Nucleus accumbens (tissue), 56 donors: ENCODE results near the gene DENND4C.
"Not testable (repeated sequence)": the region's sequence is repeated elsewhere in the genome, so short reads cannot be mapped to it uniquely, and the experiment has no call there.

Experiments used
- DNase-seq, 56 donors: peaks; one replicate each; lab custom pipeline; 2025; lab: John Stamatoyannopoulos, UW

Gene DENND4C

DNA sequence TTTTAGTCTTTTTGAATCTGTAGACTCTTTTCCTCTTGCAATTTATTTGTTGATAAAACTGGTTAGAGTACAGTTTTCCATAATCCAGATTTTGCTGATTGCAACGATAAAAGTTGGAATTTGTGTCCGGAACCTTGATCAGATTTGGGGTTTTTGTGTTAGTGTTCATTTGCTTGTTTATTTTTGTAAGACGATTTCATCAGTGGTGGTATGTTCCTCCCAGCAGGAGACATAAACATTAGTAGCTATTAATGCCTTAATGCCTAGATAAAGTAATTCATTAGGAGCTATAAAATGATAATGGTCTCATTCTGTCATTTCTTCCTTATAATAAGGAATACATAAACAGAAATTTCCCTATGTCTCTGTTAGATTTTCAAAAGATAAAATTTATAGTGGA, 128.2 kb downstream of the DENND4C start:
- DNase-seq = no peak

GRCh38 chr9:19369107-19369506, 138.6 kb downstream of the DENND4C start:
- DNase-seq = no peak

GRCh38 chr9:19371942-19372341, 141.4 kb downstream of the DENND4C start:
- DNase-seq = peak in 1 of 56 donors; percentile 3

GRCh38 chr9:19372567-19372966, 142.1 kb downstream of the DENND4C start:
- DNase-seq = no peak

- DNase-seq = no peak
Observed at GRCh38 chr9:19373527-19373926, 143.0 kb downstream of the DENND4C start.

GRCh38 chr9:19375538-19375937, 145.0 kb downstream of the DENND4C start:
- DNase-seq = no peak

GRCh38 chr9:19376931-19377330, 146.4 kb downstream of the DENND4C start:
- no peak for DNase-seq

- DNase-seq = no peak
Observed at GRCh38 chr9:19378164-19378563, 147.7 kb downstream of the DENND4C start.

DNA sequence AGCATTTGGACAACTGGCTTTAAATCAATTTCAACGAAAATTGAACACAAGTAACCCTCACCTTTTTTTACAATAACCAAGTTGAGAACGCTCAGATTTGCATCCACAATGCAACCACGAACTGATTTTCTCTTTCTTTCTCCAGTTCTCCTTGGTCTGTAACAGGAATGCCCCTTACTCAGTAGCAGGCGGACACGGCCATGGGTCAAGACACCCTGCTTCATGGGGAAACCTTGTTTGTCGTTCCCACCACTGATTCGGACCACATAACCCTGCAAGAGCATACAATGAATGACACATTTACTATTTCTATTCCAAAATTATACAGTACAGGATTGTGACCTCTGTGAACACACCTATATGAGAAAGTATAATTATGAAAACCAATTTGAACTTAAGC, 148.2 kb downstream of the DENND4C start:
- no peak for DNase-seq

GRCh38 chr9:19379283-19379682, 148.8 kb downstream of the DENND4C start:
- DNase-seq = no peak

- peak in 11 of 56 donors; percentile 30 to 69 (median 59) for DNase-seq
Observed at GRCh38 chr9:19379697-19380046, 149.2 kb downstream of the DENND4C start.

DNA sequence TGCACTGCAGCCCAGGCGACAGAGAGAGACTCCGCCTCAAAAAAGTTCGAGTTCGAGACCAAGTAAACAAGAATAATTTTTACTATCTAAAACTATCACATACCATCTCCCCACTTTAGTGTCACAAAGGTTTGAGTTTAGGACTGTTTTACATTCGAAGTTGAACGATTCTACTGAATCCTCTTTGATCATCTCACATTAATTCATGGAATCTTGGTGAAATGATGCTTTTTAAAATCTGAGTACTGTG, 150.3 kb downstream of the DENND4C start:
- no peak for DNase-seq

DNA sequence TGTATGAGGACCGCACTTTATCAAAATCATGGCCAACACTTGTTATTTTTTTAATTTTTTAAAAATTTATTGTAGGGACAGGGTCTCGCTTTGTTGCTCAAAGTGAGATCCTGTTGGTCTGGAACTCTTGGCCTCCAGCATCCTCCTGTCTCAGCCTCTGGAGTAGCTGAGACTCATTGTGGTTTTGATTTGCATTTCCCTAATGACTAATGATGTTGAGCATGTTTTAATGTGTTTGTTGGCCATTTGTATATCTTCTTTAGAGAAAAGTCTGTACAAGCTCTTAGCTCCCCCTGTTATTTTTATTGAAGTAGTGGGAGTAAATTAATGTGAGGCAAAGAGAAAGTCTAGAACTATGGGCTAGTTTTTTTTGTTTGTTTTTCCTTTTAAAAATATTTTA, 151.2 kb downstream of the DENND4C start:
- no peak for DNase-seq

GRCh38 chr9:19385212-19385611, 154.7 kb downstream of the DENND4C start:
- not testable (repeated sequence) for DNase-seq

- no peak for DNase-seq
Observed at GRCh38 chr9:19385786-19386501, 155.5 kb downstream of the DENND4C start.

- DNase-seq = no peak
Observed at GRCh38 chr9:19386502-19387044, 156.1 kb downstream of the DENND4C start.

DNA sequence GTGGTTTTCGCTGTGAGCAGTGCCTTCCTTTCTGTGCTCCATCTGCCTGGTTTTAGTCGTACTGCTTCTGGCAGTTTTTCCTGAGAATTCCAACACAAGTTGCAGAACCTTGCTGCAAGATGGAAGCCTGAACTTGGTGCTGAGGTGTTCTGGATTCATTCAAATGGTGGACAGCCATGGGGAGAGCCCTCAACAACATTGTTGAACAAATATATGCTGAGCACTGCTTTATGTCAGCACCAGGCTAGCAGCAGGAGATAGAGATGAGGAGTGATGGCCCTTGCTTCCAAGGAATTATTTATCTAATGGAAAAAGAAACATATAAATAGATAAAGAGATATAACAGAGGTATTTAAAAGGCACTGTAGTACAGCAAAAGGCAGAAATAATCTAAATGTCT, 156.8 kb downstream of the DENND4C start:
- DNase-seq = no peak

GRCh38 chr9:19389539-19389938, 159.0 kb downstream of the DENND4C start:
- not testable (repeated sequence) for DNase-seq

DNA sequence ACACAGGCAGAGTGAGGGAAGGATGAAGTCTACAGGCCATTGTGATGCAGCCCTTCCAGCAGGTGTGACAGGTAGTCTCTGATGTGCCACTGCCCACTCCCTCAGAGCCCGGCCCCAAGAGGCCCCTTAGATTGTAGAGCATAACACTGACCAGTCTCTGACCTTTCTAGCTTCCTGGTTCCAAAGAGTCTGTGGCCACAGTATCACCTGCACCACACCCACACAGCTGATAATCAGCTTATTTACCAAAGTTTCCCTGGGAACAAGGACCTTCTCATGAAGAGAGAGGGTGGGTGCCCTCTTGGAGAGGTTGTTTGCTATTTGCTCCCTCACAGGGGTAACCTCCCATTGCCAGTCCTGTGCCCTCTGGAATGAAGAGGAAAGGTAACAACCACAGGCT, 167.4 kb downstream of the DENND4C start:
- no peak for DNase-seq

GRCh38 chr9:19403231-19403630, 172.7 kb downstream of the DENND4C start:
- DNase-seq = not testable (repeated sequence)

- no peak for DNase-seq
Observed at GRCh38 chr9:19404283-19405075, 174.0 kb downstream of the DENND4C start.

DNA sequence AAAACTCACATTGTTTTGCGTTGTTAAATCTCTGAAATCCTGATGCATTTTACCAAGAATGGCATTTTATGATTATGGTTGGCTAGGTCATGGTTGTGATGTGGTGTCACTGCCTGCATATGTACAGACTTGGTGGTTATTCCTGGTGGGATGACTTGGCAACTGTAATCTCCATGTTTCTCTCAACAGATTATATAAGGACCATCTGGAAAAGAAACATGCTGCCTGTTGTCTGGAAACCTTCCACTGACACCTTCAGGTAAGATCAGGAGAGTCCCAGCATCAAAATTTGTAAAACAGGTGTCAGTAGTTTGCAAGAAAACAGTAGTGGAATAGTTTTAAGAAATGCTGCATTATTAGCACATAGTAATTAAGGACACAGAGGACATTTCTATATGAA, 175.3 kb downstream of the DENND4C start:
- no peak for DNase-seq
